HEK293 (cell line): ENCODE data around the gene NXT1.

Experiments
- CTCF ChIP-seq: fragments of 450-650 bp; formaldehyde crosslinking; IDR thresholded peaks from 2 replicates; pipeline ENCODE4 v1.5.1; 2016; ENCODE audit warnings: missing biosample characterization, missing genetic modification characterization
- REST ChIP-seq: fragments of 450-650 bp; formaldehyde crosslinking; IDR thresholded peaks from 2 replicates; pipeline ENCODE4 v1.5.1; 2016; ENCODE audit warnings: missing biosample characterization, missing genetic modification characterization
- ZNF302 ChIP-seq: fragments of 450-650 bp; formaldehyde crosslinking; IDR thresholded peaks from 2 replicates; pipeline ENCODE4 v1.5.1; 2016; ENCODE audit warnings: missing biosample characterization, missing genetic modification characterization, low read depth
- ZNF362 ChIP-seq: fragments of 450-650 bp; formaldehyde crosslinking; IDR thresholded peaks from 2 replicates; pipeline ENCODE4 v1.5.1; 2016; ENCODE audit warnings: missing biosample characterization, missing genetic modification characterization
- ZNF549 ChIP-seq: fragments of 450-650 bp; IDR thresholded peaks from 2 replicates; pipeline ENCODE4 v1.5.1; 2018; ENCODE audit warnings: missing biosample characterization, missing genetic modification characterization, mild to moderate bottlenecking, inconsistent platforms, moderate library complexity
- ZNF660 ChIP-seq: fragments of 450-650 bp; IDR thresholded peaks from 2 replicates; pipeline ENCODE4 v1.5.1; 2018; ENCODE audit warnings: missing biosample characterization, mild to moderate bottlenecking, missing genetic modification characterization
- ZXDB ChIP-seq: fragments of 450-650 bp; formaldehyde crosslinking; IDR thresholded peaks from 2 replicates; pipeline ENCODE4 v1.5.1; 2016; ENCODE audit warnings: missing biosample characterization, missing genetic modification characterization

GRCh38 chr20:23325107-23325506, 25.5 kb upstream of the NXT1 start:
- no peak for TF ChIP-seq ZNF549 (tag by site-specific recombination)
- no peak for TF ChIP-seq CTCF (tag by site-specific recombination)
- no peak for TF ChIP-seq ZXDB
- TF ChIP-seq ZNF660, result no peak
- TF ChIP-seq ZNF362 (tag by site-specific recombination), result no peak
- no peak for TF ChIP-seq ZNF302 (tag by site-specific recombination)
- TF ChIP-seq REST (tag by site-specific recombination), result no peak
